Adipose tissue (tissue), 3 donors: Measurements from ENCODE around the gene NTM. TPM values are rescaled to one million over a fixed set of nuclear protein-coding genes. Genes with fewer than 3 reads are reported as not detected.

ENCODE experiments used
- H3K27ac ChIP-seq: one replicate; pipeline ENCODE4 v1.5.1; 2013; ENCODE audit warnings: low read depth, low read length
- WGBS, 3 donors: extraction: QIAGEN DNeasy Blood & Tissue Kit; methylation state at CpG; one replicate each; pipeline ENCODE4 v1.1.7; 2013; 5-methylcytosine and 5-hydroxymethylcytosine counted together
- polyA plus RNA-seq, 3 donors: library from polyadenylated mRNA; stranded (reverse); fragments of 200-250 nt; gene quantifications; one replicate each; pipeline ENCODE4 v1.2.3, GENCODE V29; 2013
- donor health status: healthy with polysubstance abuse.
- donor health status: Bipolar disorder and iron deficiency.
- donor health status: healthy.

Gene NTM
- polyA plus RNA-seq, 3 donors, result 0.22 to 2.2 (median 1.6) TPM

GRCh38 chr11:131885431-131885830 lies 515.0 kb downstream of the NTM start:
- H3K27ac ChIP-seq, result no peak overlapping the region
- 69 to 94% (median 88%) methylated on average over 7 of the region's 7 CpGs for WGBS, 3 donors

GRCh38 chr11:131886201-131886600 lies 515.8 kb downstream of the NTM start:
- 72 to 82% (median 78%) methylated on average over 3 of the region's 3 CpGs for WGBS, 3 donors
- H3K27ac ChIP-seq, result no peak overlapping the region

- 68 to 83% (median 75%) methylated on average over 13 of the region's 13 CpGs for WGBS, 3 donors
- no peak overlapping the region for H3K27ac ChIP-seq
These were observed 517.9 kb downstream of the NTM start for GRCh38 chr11:131888230-131888855.

- WGBS, 3 donors, result 40 to 60% (median 52%) methylated on average over 2 of the region's 2 CpGs
- no peak overlapping the region for H3K27ac ChIP-seq
These were observed 518.7 kb downstream of the NTM start for GRCh38 chr11:131889146-131889577.

GRCh38 chr11:131889760-131890581 lies 519.6 kb downstream of the NTM start:
- 70 to 78% (median 74%) methylated on average over 4 of the region's 4 CpGs for WGBS, 3 donors
- no peak overlapping the region for H3K27ac ChIP-seq

- 86 to 92% (median 91%) methylated on average over 8 of the region's 8 CpGs for WGBS, 3 donors
- H3K27ac ChIP-seq, result no peak overlapping the region
These were observed 522.9 kb downstream of the NTM start for GRCh38 chr11:131893103-131893890.

- no peak overlapping the region for H3K27ac ChIP-seq
These were observed 523.6 kb downstream of the NTM start for GRCh38 chr11:131893988-131894387.

GRCh38 chr11:131894615-131895544 lies 524.5 kb downstream of the NTM start:
- H3K27ac ChIP-seq, result no peak overlapping the region
- 60 to 63% (median 62%) methylated on average over 10 of the region's 10 CpGs for WGBS, 3 donors

More at GRCh38 chr11:131893988-131894387, 523.6 kb downstream of the NTM start:
- 88 to 94% (median 89%) methylated on average over 5 of the region's 5 CpGs for WGBS, 3 donors

GRCh38 chr11:131895865-131896264 lies 525.5 kb downstream of the NTM start:
- H3K27ac ChIP-seq, result no peak overlapping the region
- WGBS, 3 donors, result 41 to 53% (median 47%) methylated on average over 2 of the region's 2 CpGs

GRCh38 chr11:131896978-131897615 lies 526.7 kb downstream of the NTM start:
- H3K27ac ChIP-seq, result no peak overlapping the region
- WGBS, 3 donors, result 81 to 95% (median 94%) methylated on average over 8 of the region's 8 CpGs

GRCh38 chr11:131897956-131898355 lies 527.5 kb downstream of the NTM start:
- WGBS, 3 donors, result 51 to 69% (median 68%) methylated on average over 5 of the region's 5 CpGs
- no peak overlapping the region for H3K27ac ChIP-seq

GRCh38 chr11:131898949-131899348 lies 528.5 kb downstream of the NTM start:
- H3K27ac ChIP-seq, result no peak overlapping the region
- 87 to 90% (median 89%) methylated on average over 7 of the region's 7 CpGs for WGBS, 3 donors

- 34 to 73% (median 36%) methylated on average over 6 of the region's 6 CpGs for WGBS, 3 donors
These were observed 529.6 kb downstream of the NTM start for GRCh38 chr11:131899950-131900580.

GRCh38 chr11:131902421-131902820 lies 532.0 kb downstream of the NTM start:
- no peak overlapping the region for H3K27ac ChIP-seq
- WGBS, 3 donors, result 31 to 63% (median 53%) methylated on average over 1 of the region's 1 CpG

More at GRCh38 chr11:131899950-131900580, 529.6 kb downstream of the NTM start:
- H3K27ac ChIP-seq, result no peak overlapping the region

- no peak overlapping the region for H3K27ac ChIP-seq
- 71 to 90% (median 76%) methylated on average over 5 of the region's 5 CpGs for WGBS, 3 donors
These were observed 532.7 kb downstream of the NTM start for GRCh38 chr11:131903074-131903473.

- 51 to 78% (median 68%) methylated on average over 3 of the region's 3 CpGs for WGBS, 3 donors
- H3K27ac ChIP-seq, result no peak overlapping the region
These were observed 534.3 kb downstream of the NTM start for GRCh38 chr11:131904756-131905155.

- WGBS, 3 donors, result 39 to 53% (median 41%) methylated on average over 4 of the region's 4 CpGs
- H3K27ac ChIP-seq, result no peak overlapping the region
These were observed 536.5 kb downstream of the NTM start for GRCh38 chr11:131906963-131907362.
